GM21526 (cell line): Measurements from ENCODE around the gene NSD2.
"Not testable (repeated sequence)": the region's sequence is repeated elsewhere in the genome, so short reads cannot be mapped to it uniquely, and the experiment has no call there.

Source experiments
- ATAC-seq: cut with Tn5 transposase; IDR thresholded peaks from one replicate; pipeline ENCODE4 v1.9.1; 2021; ENCODE audit warnings: moderate library complexity; ENCODE audit not compliant: unreplicated experiment, low FRiP score

The NSD2 gene

GRCh38 chr4:1841201-1841886 lies 29.8 kb upstream of the NSD2 start:
- no peak for ATAC-seq

- no peak for ATAC-seq
These were observed 29.3 kb upstream of the NSD2 start for GRCh38 chr4:1841887-1842210.

DNA sequence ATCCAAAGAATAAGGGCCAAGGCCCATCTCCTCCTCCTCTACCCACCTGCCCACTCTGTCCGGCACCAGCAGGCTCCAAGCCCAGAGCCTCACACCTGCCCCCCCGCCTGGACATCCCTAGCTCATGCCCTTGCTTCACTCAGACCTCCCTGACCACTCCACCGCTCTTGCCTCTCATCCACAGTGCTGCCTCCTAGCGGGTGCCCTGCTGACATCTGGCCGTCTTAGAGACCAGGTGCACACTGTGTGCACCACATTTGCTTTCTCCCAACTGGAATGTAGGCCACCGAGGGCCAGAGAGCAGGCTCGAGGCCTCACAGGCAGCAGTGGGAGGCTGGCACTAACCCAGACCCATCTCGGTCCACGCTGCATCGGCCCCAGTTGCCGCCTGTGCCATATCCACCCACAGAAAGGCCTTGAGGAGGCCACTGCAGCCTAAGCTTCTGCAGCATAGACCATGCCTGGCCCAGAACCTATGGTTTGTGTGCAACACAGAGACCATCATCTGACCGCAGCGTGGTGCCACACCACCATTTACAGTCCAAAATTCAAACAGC lies 28.8 kb upstream of the NSD2 start:
- ATAC-seq: no peak

- ATAC-seq: no peak
These were observed 28.2 kb upstream of the NSD2 start for GRCh38 chr4:1842993-1843448.

- ATAC-seq: no peak
These were observed 27.3 kb upstream of the NSD2 start for GRCh38 chr4:1843852-1844251.

DNA sequence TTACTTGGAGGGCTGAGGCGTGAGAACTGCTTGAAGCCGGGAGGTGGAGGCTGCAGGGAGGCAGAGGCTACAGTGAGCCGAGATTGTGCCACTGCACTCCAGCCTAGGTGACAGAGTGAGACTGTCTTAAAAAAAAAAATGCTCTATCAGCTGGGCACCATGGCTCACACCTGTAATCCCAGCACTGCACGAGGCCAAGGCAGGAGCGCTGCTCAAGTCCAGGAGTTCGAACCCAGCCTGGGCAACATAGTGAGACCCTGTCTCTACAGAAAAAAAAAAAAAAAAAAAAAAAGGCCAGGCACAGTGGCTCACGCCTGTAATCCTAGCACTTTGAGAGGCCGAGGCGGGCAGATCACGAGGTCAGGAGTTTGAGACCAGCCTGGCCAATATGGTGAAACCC lies 26.6 kb upstream of the NSD2 start:
- ATAC-seq: not testable (repeated sequence)

DNA sequence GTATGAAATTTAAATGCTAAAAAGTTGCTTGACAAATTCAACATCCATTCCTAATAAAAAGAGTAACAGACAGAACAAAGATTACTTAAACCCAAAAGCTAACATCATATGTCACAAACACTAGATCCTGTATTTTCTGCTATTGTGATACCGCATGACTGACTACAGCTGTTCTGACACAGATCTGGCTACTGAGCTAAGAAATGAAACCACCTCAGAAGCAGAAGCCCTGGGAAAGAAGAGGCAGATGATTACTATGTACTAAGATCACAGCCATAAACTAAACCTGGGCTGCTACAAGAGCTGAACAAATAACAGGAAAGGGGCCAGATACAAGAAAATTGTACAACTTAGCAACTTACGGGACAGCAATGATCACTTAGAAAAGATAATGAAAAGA lies 24.6 kb upstream of the NSD2 start:
- ATAC-seq: no peak

DNA sequence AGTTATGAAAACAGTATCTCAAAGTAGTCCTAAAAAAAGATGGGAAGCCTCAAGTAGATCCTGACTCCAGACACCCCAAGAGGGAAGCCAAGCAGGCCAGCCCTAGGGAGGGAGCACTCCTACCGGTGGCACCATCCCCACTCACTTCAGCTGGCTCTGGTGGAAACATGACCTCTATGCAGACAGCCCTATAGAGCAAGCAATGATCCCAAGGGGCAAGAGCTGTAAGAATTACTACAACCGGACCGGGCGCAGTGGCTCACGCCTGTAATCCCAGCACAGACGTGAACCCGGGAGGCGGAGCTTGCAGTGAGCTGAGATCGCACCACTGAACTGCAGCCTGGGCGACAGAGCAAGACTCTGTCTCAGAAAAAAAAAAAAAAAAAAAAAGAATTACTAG lies 20.9 kb upstream of the NSD2 start:
- no peak for ATAC-seq

- no peak for ATAC-seq
These were observed 20.0 kb upstream of the NSD2 start for GRCh38 chr4:1851160-1851559.

DNA sequence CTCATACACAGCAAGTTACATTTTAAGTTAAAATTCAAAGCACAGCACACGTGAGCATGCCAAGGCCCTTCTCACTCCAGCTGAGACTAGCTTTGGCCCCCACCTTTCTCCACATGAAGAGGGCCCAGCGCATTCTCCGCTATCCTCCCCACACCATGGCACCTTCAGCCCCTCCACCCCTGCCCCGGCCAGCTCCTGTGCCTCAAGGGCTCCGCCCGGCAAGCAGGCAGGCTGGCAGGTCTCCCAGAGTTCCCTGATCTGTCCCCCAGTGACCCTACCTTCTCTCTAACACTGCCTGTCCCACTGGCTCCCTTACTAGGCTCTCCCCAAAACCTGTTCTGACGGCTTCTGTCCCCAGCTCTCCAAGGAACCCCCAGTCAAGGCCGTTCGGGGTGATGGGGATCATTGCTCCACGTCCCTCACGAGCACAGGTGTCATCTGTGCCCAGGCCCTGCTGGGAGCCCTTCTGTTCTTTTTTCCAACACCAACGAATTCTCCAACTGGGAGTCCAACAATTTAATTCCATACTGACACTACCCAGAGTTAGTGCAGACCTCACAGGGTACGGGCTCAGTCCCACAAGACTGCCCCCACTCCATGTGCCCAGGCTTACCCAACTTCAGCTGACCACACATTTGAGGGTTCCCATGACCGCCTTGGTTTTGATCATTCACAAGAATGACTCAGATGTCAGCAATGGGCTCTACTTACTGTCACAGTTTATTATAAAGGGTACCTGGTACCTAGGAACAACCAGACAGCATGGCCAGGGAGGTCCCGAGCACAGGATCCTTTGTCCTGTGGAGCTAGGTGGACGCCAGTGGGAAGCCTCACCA lies 19.4 kb upstream of the NSD2 start:
- ATAC-seq: no peak

DNA sequence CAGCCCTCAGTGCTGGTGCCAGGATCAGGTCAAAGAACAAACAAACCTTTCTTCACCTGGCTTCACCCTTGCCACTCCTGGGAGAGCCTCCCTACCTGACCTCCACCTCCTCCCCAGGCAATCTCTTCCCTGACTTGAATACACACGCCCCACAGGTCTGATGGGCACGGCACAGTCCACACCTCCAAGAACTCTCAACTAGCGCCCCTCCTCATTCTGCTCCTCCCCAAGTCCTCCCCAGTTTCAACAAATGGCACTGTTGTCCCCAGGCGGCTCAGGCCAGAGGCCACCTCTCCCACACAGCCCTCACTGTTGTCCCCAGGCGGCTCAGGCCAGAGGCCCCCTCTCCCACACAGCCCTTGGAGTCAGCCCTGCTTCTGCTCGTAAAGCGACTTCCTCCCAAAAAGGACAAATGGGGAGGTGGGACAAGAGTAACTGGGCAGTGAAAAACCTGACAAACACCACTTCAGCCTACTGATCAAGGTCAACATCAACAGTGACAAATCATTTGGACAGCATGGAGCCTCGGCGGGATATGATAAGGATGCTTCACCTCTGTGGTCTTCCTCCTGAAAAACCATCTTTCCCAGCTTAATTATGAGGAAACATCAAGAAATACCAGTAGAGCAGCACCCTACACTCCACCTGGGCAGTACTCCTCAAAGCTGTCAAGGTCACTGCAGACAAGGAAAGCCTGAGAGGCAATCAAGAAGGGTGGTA lies 18.1 kb upstream of the NSD2 start:
- no peak for ATAC-seq

DNA sequence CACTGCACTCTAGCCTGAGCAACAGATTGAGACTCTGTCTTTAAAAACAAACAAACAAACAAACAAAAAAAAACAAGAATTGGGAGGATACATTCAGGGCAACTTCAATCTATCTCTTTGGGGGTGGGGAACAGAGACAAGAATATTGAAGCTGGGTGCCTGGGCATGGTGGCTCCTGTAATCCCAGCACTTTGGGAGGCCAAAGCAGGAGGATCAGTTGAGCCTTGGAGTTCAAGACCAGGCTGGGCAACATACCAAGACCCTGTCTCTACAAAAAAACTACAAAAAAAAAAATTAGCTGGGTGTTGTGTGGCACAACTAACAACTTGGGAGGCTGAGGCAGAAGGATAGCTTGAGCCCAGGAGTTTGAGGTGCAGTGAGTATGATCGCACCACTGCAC lies 16.4 kb upstream of the NSD2 start:
- ATAC-seq: no peak

DNA sequence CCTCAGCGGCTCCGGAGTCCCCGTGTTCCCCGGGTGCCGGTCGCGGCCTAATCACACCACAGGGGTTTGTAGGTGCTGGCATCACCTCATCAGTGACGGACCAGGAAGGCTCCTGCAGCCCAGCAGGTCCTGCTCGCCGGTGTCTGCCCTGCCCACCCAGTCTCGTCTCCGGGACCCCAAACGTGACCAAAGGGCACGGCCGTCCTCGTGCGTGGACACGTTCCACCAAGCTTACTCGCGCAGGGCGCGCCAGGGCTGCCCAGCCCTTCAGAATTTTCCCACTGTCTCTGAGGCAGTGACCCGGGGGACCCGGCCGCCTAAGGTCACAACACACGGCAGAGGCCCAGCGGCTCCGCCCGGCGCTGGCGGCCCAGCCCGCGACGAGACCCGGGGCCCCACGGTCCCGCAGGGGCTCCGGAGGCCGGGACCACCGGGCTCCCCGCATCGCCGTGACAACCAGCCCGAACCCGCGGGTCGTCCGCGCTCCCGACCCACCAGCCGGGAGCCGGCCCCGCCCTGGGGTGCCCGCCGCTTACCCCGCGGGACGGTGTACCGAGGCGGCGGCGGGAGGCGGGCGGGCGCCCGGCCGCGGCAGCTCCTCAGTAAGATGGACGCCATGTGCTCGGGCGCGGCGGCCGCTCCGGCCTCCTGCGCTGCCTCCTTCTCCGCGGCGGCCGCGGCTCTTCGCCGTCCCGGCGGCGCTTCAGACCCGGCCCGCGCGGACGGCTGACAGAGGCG lies 15.7 kb upstream of the NSD2 start:
- ATAC-seq: peak; percentile 10

- peak; percentile 81 for ATAC-seq
These were observed 14.9 kb upstream of the NSD2 start, which contains the start of gene LETM1 for GRCh38 chr4:1856071-1856942. LETM1 (minus strand) TSS chr4:1856156; CDS start chr4:1855950, 206 bp downstream.

DNA sequence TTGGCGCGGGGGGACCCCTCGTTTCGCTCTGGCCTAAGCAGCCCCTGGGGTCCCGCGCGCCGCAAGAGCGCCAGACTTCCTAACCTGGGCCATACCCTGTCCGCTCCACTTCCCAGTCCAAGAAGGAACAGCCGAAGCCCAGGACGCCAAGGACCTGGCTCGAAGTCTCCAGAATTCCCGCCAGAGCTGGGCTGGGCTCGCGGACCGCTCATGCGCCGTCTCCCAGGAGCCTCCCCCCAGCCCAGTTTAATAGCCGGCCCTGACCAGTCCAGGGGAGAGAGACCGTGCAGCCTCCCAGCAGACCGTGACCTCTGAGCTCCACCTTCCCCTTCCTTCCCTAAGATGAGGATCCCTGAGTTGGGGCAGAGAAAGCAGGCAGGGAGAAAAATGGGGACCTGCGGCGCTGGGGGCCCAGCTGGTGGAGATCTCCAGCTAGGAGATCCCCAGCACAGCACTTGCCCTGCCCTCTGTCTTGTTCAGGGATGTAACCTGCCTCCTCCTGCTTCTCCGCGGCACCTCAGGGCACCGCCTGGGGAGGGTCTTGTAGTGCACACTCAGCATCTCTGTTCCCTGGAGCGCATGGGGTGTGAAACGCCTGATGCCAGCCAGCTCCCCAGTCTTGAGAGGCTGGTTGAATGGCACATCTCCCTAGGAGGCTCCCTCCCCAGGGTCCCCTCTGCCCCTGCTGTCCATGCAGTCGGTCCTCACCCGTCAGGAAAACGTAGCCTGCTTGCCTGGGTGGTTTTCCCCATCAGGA lies 14.1 kb upstream of the NSD2 start:
- no peak for ATAC-seq

GRCh38 chr4:1857931-1858330 lies 13.3 kb upstream of the NSD2 start:
- no peak for ATAC-seq

GRCh38 chr4:1859389-1859753 lies 11.8 kb upstream of the NSD2 start:
- ATAC-seq: no peak

DNA sequence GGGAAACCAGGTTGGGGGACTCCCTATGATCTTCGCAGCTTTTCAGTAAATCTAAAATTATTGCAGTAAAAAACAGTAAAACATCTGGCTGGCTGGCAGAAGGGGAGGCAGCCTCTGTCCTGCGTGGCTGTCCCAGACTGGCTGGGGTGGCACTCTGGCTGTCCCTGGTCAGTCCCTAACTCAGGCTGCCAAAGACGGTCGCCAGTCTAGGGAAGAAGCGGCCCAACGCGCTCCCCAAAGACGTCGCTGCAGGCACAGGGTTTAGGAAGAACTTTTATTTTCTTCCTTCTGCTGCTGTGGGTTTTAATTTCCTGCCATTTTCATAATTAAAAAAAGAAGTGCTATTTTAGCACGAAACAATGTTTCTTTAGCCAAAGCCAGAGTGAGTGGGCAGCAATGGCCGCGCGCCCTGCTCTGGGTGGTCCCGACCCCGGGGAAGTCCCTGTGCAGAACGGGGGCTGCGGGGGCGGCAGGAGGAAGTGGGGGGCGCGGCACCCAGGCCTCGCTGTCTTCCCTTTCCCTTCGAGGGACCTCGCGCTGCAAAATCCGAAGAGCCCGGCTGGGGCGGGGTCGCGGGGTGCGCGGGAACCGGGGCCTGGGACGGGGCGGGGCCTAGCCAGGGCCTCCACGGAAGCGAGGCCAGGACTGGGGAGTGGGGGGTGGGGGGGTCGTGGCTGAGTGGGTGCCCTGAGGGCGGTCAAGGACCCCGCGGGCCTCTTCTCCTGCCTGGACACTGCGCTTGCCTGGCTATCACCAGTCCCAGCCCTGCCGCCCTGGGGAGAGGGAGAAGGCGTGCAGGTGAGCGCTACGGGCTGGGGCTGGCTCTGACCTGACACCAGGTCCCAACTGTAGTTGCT lies 8.9 kb upstream of the NSD2 start:
- no peak for ATAC-seq
